RPMI7951 (cell line): ENCODE data around the gene KIF25. TPM values are rescaled to one million over a fixed set of nuclear protein-coding genes. Genes with fewer than 3 reads are reported as not detected.
"Not testable (repeated sequence)": the region's sequence is repeated elsewhere in the genome, so short reads cannot be mapped to it uniquely, and the experiment has no call there.

ENCODE experiments used
- DNase-seq: peaks from one replicate; pipeline ENCODE4 v3.0.0-alpha.2; 2012; ENCODE audit warnings: low read depth
- total RNA-seq: library from RNA; depleted of rRNA; stranded (reverse); fragments of >200 nt; shearing (Covaris generic); gene quantifications from 2 replicates; pipeline ENCODE4 v1.2.3, GENCODE V29; 2014

KIF25 gene
- total RNA-seq, 1 experiment from 2014 or later: 0.36 TPM

GRCh38 chr6:167993831-167994230 lies 3.6 kb upstream of the KIF25 start:
- DNase-seq: no peak

DNA sequence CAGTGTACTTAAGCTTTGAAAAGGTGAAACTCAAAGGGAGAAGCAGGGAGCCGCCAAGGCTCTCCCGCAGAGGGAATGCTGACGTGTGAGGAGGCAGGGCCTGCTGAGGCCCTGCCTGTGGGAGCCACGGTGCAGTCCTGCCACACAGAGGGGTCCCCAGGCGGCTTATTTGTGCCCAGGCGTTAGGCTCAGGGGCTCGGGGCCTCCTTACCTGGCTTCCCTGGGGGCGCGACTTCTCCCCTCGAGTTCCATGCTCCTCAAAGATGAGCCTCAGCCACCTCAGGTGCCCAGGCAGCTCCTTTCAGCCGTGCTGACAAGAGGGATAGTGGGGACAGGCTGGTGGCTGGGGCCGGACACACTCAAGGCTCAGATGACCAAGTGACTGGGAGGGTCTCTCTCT lies 2.2 kb upstream of the KIF25 start:
- no peak for DNase-seq

DNA sequence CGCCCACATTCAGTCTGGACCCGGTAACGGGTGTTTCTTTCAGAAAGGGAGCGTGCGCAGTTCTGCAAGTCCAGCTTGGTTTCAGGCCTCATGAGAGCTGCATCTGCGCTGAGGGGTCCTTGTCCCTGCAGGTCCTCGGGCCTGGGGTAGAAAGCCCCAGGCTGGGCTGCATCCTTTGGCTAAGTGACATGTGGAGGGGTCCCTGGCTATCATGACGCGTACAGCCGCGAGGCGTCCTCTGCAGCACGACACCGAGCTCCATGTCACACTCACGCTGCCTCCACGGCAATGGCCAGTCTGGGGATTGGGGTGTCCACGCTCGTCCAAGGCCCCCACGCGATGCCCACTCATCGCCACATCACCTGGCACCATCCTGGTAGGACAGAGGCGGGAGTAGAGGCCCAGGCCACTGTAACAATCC lies 1.7 kb upstream of the KIF25 start:
- DNase-seq: no peak

DNA sequence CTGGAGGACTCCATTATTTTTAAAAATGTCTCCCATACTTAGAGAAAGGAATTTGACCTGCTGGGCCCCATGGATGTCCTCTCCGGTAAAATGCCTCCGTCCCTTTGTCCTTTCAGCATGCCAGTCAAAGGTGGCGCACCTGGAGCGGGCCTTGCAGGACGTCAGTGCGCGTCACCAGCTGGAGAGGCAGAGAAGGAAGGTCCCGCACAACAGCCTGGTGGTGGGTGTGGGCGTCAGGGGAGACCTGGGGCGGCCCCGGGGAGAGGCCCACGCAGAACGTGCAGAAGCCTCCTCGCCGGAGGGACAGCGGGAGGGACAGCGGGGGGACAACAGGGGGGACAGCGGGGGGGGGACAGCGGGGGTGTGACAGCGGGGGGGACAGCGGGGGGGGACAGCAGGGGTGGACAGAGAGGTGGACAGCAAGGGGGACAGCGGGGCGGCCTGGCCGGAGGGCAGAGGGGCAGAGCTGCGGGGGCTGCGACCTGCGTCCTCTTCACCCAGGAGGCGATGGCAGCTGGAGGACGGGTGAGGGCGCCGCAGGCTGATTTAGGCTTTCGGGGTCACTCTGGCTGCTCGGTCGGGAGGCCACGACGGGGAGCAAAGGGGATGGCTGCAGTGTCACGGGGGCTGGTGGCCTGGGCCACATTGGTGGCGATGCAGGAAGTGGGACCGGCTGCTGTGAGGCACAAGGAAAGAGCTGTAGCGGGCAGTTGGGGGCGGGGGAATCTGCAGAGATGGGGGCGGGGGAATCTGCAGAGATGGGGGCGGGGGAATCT lies 859 bp upstream of the KIF25 start:
- peak; percentile 33 for DNase-seq

DNA sequence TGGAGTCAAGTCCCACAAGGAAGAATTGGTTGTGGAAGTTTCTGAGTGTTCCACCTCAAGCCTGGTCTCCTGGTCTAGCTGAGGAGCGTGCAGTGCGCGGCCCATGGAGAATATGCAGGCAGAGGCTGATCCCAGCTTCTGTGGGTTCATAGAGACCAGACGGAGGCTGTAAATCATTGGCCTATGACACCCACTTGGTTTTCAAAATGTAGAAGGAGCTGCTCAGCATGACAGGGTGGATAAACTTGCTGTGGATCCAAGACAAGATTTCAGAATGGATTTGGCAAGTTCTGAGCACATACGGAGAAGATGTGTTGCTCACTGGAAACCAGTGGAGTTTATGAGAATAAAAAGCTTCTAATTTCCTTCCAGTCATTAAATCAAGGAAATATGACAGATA lies 744 bp downstream of the KIF25 start:
- no peak for DNase-seq

- no peak for DNase-seq
Measured at GRCh38 chr6:168000198-168001028, 2.9 kb downstream of the KIF25 start.

DNA sequence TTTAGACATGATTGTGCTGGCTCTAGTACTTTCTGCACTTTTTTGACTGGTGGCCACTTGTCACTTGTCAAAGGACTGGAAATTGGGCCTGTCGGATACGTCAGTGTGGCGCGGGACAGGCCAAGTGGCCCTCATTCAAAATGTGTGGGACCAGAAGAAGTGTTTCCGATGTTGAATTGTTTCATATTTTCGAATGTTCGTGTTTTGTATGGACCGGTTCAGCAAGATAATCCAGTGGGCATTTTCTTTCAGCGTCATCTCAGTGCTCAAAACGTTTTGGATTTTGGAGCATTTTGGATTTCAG lies 3.5 kb downstream of the KIF25 start:
- no peak for DNase-seq

GRCh38 chr6:168001514-168001913 lies 4.0 kb downstream of the KIF25 start:
- not testable (repeated sequence) for DNase-seq

GRCh38 chr6:168002804-168003203 lies 5.3 kb downstream of the KIF25 start:
- no peak for DNase-seq

DNA sequence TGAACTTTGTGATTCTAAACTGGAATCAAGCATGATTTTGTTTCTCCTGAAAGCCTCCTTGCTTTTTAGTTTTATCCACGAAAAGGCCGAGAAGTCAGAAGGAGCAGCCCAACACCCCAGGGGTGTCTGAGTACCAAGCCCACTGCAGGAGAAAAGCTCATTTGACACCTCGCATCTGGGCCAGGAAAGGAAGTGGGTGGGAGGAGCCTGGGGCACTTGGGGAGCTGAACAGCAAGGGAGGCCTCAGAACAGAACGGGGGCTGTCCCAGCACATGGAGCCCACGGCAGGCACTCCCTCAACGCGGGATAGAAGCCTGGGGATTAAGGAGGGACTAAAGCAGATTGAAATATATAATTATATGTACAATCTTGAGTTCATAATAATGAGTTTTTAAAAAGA lies 6.6 kb downstream of the KIF25 start:
- DNase-seq: no peak

GRCh38 chr6:168004945-168005344 lies 7.5 kb downstream of the KIF25 start:
- no peak for DNase-seq

- no peak for DNase-seq
Measured at GRCh38 chr6:168005796-168006195, 8.3 kb downstream of the KIF25 start.

GRCh38 chr6:168007592-168008338 lies 10.3 kb downstream of the KIF25 start:
- peak; percentile 100 for DNase-seq

- DNase-seq: no peak
Measured at GRCh38 chr6:168009331-168009730, 11.9 kb downstream of the KIF25 start.

- DNase-seq: no peak
Measured at GRCh38 chr6:168011291-168011690, 13.8 kb downstream of the KIF25 start.

DNA sequence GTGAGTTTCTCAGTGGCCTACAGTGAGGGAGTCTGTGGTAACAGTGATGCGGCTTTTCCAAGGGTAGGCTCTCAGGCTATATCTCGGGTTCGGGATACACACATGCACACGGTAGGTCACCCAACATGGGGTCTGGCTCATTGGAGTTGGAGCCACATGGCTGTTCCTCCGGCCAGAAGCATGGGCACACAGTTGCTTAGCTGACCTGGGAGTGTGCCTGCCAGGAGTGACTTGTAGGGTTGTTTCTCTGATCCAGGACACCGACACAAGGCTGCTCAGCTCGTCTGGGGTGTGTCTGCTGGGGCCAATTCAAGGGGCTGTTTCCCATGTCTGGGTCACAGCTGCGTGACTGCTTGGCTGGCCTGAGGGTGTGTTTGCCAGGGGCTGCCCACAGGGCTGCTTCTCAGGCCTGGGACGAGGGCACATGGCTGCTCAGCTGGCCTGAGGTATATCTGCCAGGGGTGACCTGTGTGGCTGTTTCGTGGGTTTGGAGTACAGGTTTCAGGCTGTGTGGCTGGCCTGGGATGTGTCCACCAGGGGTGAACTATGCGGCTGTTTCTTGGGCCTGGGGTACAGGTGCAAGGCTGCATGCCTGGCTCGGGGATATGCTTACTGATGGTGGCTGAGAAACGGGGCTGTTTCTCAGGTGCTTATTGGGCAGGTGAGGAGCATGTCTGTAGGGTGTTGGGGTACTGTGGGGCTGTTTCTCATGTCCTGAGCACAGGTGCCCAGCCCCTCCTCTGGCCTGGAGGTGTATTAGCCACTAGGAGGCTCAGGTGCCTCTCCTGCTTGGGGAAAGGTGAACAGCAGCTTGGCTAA lies 15.2 kb downstream of the KIF25 start:
- no peak for DNase-seq

DNA sequence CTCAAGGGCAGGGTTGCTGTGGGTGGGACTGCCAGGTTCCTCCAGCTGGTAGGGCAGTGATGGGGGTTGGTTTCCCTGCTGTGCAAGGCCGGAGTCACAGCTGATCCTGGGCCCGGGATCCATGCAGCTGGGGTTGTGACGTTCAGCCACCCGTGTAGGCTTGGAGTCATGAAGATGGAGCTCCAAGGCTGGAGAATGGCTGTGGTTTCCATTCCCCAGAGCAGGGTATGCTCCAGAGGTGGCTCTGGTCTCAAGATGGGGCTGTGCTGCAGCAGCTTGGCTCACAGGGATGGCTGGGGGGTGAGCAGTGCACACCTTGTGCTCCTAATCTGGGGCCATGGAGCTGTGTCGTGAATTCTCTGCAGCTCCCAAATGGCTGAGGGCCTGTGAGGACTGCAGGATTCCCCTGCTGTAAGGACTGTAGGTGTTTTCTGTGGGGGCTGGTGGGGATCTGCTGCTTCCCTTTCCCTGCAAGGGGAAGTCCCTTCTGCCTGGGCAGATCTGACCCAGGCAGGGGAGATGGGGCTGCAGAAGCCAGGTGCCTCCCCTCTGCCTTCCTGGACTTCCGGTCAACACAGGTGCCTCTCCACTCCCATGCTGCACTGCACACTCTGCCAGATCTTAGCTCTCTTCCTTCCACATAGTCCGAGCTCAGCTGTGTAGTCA lies 15.9 kb downstream of the KIF25 start:
- DNase-seq: no peak

DNA sequence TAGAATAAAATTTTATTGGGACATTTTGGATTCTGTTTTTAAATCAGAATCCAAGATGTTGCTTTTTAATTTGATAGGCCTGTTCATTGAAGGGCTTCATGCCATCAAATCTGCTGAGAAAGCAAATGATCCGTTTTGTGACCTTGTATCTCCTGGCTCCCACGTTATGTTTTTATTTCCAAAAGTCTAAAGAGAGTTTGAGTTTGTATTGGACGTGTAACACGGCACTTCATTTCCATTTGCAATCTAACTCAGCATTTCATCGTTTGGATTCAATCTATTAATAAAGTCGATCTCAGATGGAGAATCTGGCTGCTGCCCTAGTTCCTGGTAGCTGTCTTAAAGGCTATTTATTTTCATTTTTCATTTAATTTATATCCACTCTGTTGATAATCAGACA lies 17.0 kb downstream of the KIF25 start:
- DNase-seq: no peak

DNA sequence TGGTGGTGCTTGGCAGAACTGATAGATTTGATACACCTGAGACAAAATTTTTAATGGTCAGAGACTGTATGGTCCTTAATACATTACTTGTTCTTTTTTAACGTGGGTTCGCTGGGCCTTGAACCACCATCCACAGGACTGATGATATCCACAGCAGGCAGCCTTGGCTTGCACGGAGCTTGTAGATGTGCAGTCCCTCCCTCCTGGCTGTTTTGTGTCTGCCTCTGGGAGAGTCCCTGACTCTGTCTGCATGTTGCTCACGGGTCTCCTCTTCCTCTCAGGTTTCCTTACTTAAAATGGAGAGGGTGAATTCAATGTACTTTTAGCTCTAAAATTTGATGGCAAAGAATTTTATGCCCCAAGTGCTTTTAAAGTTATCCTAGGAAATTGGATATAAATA lies 17.5 kb downstream of the KIF25 start:
- DNase-seq: no peak

GRCh38 chr6:168015482-168016175 lies 18.2 kb downstream of the KIF25 start:
- no peak for DNase-seq
